Panc1 (cell line): Measurements from ENCODE around the gene ERN1. TPM values are rescaled to one million over a fixed set of nuclear protein-coding genes. Genes with fewer than 3 reads are reported as not detected.

Source experiments
- ATAC-seq: fragments of 200-7000 bp; cut with Tn5 transposase; 2 replicates; pipeline ENCODE4 v1.9.1; 2020; ENCODE audit warnings: mild to moderate bottlenecking, moderate library complexity
- BruUV-seq: library from RNA; stranded (reverse); fragments of 400-500 nt; replicated peaks from 2 replicates; lab custom pipeline; 2021; lab: Mats Ljungman, UMichigan
- CTCF ChIA-PET: fragments of 300-600 bp; sonication (Branson Sonifier 250); formaldehyde crosslinking; loops from one replicate; lab custom pipeline; 2022; ENCODE audit warnings: antibody characterized with exemption; lab: Charles Lee
- POLR2A ChIA-PET: fragments of 300-600 bp; sonication (Branson Sonifier 250); formaldehyde crosslinking; loops from one replicate; lab custom pipeline; 2022; ENCODE audit warnings: antibody characterized with exemption; lab: Charles Lee
- DNase-seq: peaks from one replicate; pipeline ENCODE4 v3.0.0-alpha.2; 2010; ENCODE audit warnings: low read depth, low spot score
- H3K27ac ChIP-seq: 2 replicates; pipeline ENCODE4 v1.5.1; 2011; ENCODE audit warnings: mild to moderate bottlenecking, low read length, inconsistent platforms
- H3K27me3 ChIP-seq: fragments of 200-500 bp; sonication (Bioruptor generic); 2 replicates; pipeline ENCODE4 v1.6.0; 2014; ENCODE audit warnings: low read length, inconsistent platforms; ENCODE audit not compliant: control insufficient read depth, insufficient read depth
- H3K36me3 ChIP-seq: fragments of 200-500 bp; sonication (Bioruptor generic); 2 replicates; pipeline ENCODE4 v1.5.1; 2014; ENCODE audit warnings: inconsistent platforms, mild to moderate bottlenecking, low read length, moderate library complexity; ENCODE audit not compliant: control insufficient read depth, insufficient read depth
- H3K4me1 ChIP-seq: 2 replicates; pipeline ENCODE4 v1.5.1; 2011; ENCODE audit warnings: inconsistent platforms, mild to moderate bottlenecking, low read length, moderate library complexity; ENCODE audit not compliant: control insufficient read depth, insufficient read depth
- H3K4me3 ChIP-seq, 2 experiments: 2 replicates each; pipeline ENCODE4 v1.5.1; 2011 to 2012; ENCODE audit warnings: low read depth in 2 of 2, low read length in 2 of 2, mild to moderate bottlenecking in 2 of 2, inconsistent platforms in 1 of 2, moderate library complexity in 1 of 2
- H3K9me3 ChIP-seq: fragments of 200-500 bp; sonication (Bioruptor generic); 2 replicates; pipeline ENCODE4 v1.5.1; 2014; ENCODE audit warnings: low read depth, mild to moderate bottlenecking, inconsistent platforms, low read length, moderate library complexity; ENCODE audit not compliant: control insufficient read depth, insufficient read depth
- POLR2AphosphoS5 ChIP-seq: IDR thresholded peaks from 2 replicates; pipeline ENCODE4 v1.6.1; 2012; ENCODE audit warnings: mild to moderate bottlenecking, low read depth, low read length, moderate library complexity
- SIN3A ChIP-seq: IDR thresholded peaks from 2 replicates; pipeline ENCODE4 v1.6.1; 2012; ENCODE audit warnings: low read depth, mild to moderate bottlenecking, low read length, moderate library complexity, borderline replicate concordance; ENCODE audit not compliant: insufficient read depth
- TCF7L2 ChIP-seq: IDR thresholded peaks from 2 replicates; pipeline ENCODE4 v1.6.1; 2011; ENCODE audit warnings: mild to moderate bottlenecking, low read depth, low read length, inconsistent platforms
- in situ Hi-C: cut with HindIII; loops from 2 replicates; pipeline ENCODE4 v1.10.0; 2016; ENCODE audit warnings: low sequenced_read_pairs, low pct_unique_long_range_greater_than_20kb
- intact Hi-C: fragments of 100-400 bp; cut with micrococcal nuclease; formaldehyde crosslinking; loops from one replicate; pipeline ENCODE4 v1.10.0; 2022; ENCODE audit not compliant: unreplicated experiment
- total RNA-seq: library from RNA; stranded (reverse); gene quantifications from one replicate; pipeline ENCODE4 v1.2.1, GENCODE V29; 2021; ENCODE audit not compliant: unreplicated experiment
- TF ChIP-seq, protein P1 (sequence below), 2 experiments: IDR thresholded peaks; 2 replicates each; pipeline ENCODE4 v1.6.1; 2011 to 2012; ENCODE audit warnings: low read depth in 2 of 2, control low read depth in 1 of 2, low read length in 1 of 2, mild to moderate bottlenecking in 1 of 2, moderate library complexity in 1 of 2; ENCODE audit not compliant: insufficient read depth in 1 of 2
- TF ChIP-seq, protein P2 (sequence below): fragments of 450-650 bp; IDR thresholded peaks from 2 replicates; pipeline ENCODE4 v1.5.1; 2017; ENCODE audit warnings: mild to moderate bottlenecking

The ERN1 gene
- total RNA-seq, 1 experiment from 2014 or later, result 12.1 TPM

GRCh38 chr17:64045176-64045575, 84.8 kb downstream of the ERN1 start:
- in situ Hi-C loops (no loop called here), intact Hi-C loops (no loop called here)
- ChIA-PET CTCF (no interaction called here), POLR2A (interaction anchor here (0.6 kb wide), 1 partner anchor 40 kb away, joined by 3 read pairs; no protein-coding TSS in a partner anchor)
- peaks cover 3% of the 10 kb centered on the region; the same call in 1 of the 2 replicates for H3K36me3 ChIP-seq
- TF ChIP-seq SIN3A (no peak), POLR2AphosphoS5 (no peak), TCF7L2 (no peak)
- TF ChIP-seq, protein P1, sequence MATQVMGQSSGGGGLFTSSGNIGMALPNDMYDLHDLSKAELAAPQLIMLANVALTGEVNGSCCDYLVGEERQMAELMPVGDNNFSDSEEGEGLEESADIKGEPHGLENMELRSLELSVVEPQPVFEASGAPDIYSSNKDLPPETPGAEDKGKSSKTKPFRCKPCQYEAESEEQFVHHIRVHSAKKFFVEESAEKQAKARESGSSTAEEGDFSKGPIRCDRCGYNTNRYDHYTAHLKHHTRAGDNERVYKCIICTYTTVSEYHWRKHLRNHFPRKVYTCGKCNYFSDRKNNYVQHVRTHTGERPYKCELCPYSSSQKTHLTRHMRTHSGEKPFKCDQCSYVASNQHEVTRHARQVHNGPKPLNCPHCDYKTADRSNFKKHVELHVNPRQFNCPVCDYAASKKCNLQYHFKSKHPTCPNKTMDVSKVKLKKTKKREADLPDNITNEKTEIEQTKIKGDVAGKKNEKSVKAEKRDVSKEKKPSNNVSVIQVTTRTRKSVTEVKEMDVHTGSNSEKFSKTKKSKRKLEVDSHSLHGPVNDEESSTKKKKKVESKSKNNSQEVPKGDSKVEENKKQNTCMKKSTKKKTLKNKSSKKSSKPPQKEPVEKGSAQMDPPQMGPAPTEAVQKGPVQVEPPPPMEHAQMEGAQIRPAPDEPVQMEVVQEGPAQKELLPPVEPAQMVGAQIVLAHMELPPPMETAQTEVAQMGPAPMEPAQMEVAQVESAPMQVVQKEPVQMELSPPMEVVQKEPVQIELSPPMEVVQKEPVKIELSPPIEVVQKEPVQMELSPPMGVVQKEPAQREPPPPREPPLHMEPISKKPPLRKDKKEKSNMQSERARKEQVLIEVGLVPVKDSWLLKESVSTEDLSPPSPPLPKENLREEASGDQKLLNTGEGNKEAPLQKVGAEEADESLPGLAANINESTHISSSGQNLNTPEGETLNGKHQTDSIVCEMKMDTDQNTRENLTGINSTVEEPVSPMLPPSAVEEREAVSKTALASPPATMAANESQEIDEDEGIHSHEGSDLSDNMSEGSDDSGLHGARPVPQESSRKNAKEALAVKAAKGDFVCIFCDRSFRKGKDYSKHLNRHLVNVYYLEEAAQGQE (IDR thresholded peaks at IDR 0.05; ENCODE audit: insufficient read depth in 1 of 2, low read depth in 2 of 2, low read length in 1 of 2), result no peak
- TF ChIP-seq, protein P2, sequence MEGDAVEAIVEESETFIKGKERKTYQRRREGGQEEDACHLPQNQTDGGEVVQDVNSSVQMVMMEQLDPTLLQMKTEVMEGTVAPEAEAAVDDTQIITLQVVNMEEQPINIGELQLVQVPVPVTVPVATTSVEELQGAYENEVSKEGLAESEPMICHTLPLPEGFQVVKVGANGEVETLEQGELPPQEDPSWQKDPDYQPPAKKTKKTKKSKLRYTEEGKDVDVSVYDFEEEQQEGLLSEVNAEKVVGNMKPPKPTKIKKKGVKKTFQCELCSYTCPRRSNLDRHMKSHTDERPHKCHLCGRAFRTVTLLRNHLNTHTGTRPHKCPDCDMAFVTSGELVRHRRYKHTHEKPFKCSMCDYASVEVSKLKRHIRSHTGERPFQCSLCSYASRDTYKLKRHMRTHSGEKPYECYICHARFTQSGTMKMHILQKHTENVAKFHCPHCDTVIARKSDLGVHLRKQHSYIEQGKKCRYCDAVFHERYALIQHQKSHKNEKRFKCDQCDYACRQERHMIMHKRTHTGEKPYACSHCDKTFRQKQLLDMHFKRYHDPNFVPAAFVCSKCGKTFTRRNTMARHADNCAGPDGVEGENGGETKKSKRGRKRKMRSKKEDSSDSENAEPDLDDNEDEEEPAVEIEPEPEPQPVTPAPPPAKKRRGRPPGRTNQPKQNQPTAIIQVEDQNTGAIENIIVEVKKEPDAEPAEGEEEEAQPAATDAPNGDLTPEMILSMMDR, result no peak
- ATAC-seq (no peak), DNase-seq (no peak)
- no TSS peak for BruUV-seq
- H3K4me3 ChIP-seq, result no peak overlapping the region
- H3K9me3 ChIP-seq, result no peaks in the 10 kb centered on the region
- H3K27ac ChIP-seq, result no peak overlapping the region
- no peaks in the 10 kb centered on the region for H3K27me3 ChIP-seq
- no peaks in the 10 kb centered on the region for H3K4me1 ChIP-seq

DNA sequence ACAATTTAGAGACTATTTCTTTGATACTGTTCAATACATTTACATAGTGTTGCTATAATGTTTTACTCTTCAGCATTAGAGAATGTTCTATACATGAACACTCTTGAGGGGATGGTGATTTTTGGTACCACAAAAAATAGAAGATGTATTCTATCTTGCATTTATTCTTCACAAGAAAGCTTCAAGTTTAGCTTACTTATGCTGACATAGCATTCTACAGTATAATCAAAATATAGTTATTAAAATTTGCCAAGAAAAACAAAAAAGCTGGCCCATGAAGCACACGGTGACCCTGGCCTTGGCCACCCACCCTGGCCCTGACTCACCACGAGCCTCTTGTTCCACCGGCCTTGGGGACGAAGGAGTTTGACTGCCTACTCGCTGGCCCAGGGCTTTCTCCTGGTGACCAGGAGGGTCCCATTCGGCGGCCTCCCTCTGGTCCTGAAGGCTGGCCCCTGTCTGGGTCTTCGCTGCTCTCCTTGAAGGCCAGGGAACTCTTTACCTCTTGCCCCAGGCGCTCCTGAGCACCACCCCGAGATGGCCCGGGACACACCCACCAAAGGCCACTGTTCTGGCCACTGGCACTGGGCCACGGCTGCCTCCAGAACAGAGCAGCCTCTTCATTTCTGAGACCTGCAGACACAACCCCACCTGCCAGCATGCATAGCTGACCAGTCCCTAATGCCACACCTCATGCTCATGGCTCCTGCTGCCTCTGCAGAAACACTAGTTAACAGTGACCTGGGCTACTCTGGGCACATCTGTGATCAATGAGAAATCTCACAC, 87.1 kb downstream of the ERN1 start:
- Histone ChIP-seq H3K4me1 (no peaks in the 10 kb centered on the region), H3K4me3 (no peak overlapping the region), H3K27ac (no peak overlapping the region), H3K9me3 (no peaks in the 10 kb centered on the region), H3K36me3 (peaks cover 3% of the 10 kb centered on the region; the same call in 1 of the 2 replicates), H3K27me3 (no peaks in the 10 kb centered on the region)
- CTCF ChIA-PET, result no interaction called here
- ATAC-seq, result no peak
- POLR2A ChIA-PET, result no interaction called here
- DNase-seq, result no peak
- intact Hi-C loops, result no loop called here
- no TSS peak for BruUV-seq
- TF ChIP-seq, protein P1 (IDR thresholded peaks at IDR 0.05; ENCODE audit: insufficient read depth in 1 of 2, low read depth in 2 of 2, low read length in 1 of 2), result no peak
- TF ChIP-seq SIN3A (no peak), POLR2AphosphoS5 (no peak), TCF7L2 (no peak)
- TF ChIP-seq, protein P2, result no peak
- in situ Hi-C loops, result no loop called here
